Suprapubic skin (tissue), 4 donors: ENCODE measurements around the gene ADARB1.

Experiments used
- EP300 ChIP-seq: sonication (generic); formaldehyde crosslinking; IDR thresholded peaks from one replicate; pipeline ENCODE4 v1.6.1; 2017; ENCODE audit warnings: antibody characterized with exemption
- POLR2A ChIP-seq, 2 donors: fragments of 450-650 bp; IDR thresholded peaks; one replicate each; pipeline ENCODE4 v1.6.1; 2017; ENCODE audit warnings: antibody characterized with exemption in 2 of 2, mild to moderate bottlenecking in 2 of 2, moderate library complexity in 2 of 2
- POLR2AphosphoS5 ChIP-seq, 3 donors: sonication (generic); formaldehyde crosslinking; IDR thresholded peaks; one replicate each; pipeline ENCODE4 v1.6.1; 2017; ENCODE audit warnings: antibody characterized with exemption in 3 of 3
- TF ChIP-seq, protein P1 (sequence below), 2 donors: fragments of 200-600 bp in 1 of 2; fragments of 450-650 bp in 1 of 2; sonication (generic) in 1 of 2; IDR thresholded peaks; one replicate each; pipeline ENCODE4 v1.5.1; 2016 to 2019; ENCODE audit warnings: antibody characterized with exemption in 2 of 2, mild to moderate bottlenecking in 1 of 2, moderate library complexity in 1 of 2

DNA sequence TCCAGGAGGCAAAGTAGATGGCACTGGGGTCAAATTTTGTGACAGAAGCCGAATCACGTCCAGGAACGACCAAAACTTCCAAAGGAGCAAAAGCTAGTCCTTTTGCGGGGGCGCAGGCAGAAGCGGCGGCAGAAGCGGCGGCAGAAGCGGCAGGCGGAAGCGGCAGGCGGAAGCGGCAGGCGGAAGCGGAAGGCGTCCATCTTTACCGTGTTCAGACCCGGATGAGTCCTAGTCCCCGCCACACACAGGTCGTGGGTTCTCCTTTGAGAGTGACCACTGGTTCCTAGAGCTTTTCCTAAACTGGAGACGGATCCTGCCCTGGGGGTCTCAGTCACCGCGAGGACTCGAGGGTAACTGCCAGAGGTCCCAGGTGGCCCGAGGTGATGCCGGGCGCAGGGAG lies 159.7 kb downstream of the ADARB1 start:
- TF ChIP-seq, protein P1, sequence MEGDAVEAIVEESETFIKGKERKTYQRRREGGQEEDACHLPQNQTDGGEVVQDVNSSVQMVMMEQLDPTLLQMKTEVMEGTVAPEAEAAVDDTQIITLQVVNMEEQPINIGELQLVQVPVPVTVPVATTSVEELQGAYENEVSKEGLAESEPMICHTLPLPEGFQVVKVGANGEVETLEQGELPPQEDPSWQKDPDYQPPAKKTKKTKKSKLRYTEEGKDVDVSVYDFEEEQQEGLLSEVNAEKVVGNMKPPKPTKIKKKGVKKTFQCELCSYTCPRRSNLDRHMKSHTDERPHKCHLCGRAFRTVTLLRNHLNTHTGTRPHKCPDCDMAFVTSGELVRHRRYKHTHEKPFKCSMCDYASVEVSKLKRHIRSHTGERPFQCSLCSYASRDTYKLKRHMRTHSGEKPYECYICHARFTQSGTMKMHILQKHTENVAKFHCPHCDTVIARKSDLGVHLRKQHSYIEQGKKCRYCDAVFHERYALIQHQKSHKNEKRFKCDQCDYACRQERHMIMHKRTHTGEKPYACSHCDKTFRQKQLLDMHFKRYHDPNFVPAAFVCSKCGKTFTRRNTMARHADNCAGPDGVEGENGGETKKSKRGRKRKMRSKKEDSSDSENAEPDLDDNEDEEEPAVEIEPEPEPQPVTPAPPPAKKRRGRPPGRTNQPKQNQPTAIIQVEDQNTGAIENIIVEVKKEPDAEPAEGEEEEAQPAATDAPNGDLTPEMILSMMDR (IDR thresholded peaks at IDR 0.05) = no peak
- no peak for TF ChIP-seq POLR2AphosphoS5 (IDR thresholded peaks at IDR 0.05)
- TF ChIP-seq POLR2A (IDR thresholded peaks at IDR 0.05) = no peak
- TF ChIP-seq EP300 = no peak
